SIG-M5 (cell line): ENCODE measurements around the gene PLCZ1.
"Not testable (repeated sequence)": the region's sequence is repeated elsewhere in the genome, so short reads cannot be mapped to it uniquely, and the experiment has no call there.

ENCODE experiments used
- DNase-seq: peaks from one replicate; lab custom pipeline; 2025; lab: John Stamatoyannopoulos, UW

PLCZ1 gene, protein sequence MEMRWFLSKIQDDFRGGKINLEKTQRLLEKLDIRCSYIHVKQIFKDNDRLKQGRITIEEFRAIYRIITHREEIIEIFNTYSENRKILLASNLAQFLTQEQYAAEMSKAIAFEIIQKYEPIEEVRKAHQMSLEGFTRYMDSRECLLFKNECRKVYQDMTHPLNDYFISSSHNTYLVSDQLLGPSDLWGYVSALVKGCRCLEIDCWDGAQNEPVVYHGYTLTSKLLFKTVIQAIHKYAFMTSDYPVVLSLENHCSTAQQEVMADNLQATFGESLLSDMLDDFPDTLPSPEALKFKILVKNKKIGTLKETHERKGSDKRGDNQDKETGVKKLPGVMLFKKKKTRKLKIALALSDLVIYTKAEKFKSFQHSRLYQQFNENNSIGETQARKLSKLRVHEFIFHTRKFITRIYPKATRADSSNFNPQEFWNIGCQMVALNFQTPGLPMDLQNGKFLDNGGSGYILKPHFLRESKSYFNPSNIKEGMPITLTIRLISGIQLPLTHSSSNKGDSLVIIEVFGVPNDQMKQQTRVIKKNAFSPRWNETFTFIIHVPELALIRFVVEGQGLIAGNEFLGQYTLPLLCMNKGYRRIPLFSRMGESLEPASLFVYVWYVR

DNA sequence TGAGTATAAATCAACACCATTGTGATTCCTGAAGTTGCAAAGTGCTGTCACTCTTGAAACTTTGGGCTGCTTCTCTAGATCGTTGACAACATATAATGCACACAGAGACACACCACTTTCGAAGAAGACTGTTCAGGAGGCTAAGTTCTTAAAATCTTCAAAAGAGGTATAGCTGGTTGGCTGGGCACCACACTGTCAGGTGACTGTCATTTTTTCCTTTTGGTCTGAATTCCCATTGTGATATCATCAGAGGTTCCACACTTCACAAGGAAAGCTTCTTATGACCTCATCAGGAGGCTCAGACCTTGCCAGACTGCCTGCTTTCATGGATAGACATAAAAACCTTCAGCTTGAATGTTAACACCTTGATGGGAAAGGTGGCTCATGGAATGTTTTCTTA is at the start of gene PLCZ1, which contains the start of gene CAPZA3:
Gene PLCZ1, minus strand, starts transcription at position 194 of the 400 bp plus-strand sequence. CDS start 641 bp downstream, outside the sequence.
Gene CAPZA3, plus strand, starts transcription at position 301 of the 400 bp plus-strand sequence. CDS start 150 bp downstream, outside the sequence.
- DNase-seq, result no peak

DNA sequence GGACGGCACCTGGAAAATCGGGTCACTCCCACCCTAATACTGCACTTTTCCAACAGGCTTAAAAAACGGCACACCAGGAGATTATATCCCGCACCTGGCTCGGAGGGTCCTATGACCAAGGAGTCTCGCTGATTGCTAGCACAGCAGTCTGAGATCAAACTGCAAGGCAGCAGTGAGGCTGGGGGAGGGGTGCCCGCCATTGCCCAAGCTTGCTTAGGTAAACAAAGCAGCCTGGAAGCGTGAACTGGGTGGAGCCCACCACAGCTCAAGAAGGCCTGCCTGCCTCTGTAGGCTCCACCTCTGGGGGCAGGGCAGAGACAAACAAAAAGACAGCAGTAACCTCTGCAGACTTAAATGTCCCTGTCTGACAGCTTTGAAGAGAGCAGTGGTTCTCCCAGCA is 47.7 kb upstream of the PLCZ1 start:
- not testable (repeated sequence) for DNase-seq

DNA sequence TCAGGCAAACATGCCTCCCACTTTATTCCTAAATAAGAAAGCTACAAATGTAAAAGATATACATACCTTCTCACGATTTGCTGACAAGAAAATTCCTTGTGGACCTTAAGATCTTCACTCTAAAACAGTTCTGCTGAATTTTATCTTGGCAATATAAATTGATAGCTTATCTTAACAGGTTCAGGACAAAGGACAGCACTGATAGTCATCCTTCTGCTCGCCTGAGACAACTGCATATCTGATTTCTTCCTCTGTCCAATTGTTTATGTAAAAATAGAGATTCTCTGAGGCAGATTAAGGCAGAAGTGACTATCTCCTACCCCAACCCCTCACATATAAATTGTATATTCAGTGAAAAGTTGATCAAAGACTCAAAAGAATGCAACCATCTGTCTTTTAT is 45.0 kb upstream of the PLCZ1 start:
- no peak for DNase-seq

DNA sequence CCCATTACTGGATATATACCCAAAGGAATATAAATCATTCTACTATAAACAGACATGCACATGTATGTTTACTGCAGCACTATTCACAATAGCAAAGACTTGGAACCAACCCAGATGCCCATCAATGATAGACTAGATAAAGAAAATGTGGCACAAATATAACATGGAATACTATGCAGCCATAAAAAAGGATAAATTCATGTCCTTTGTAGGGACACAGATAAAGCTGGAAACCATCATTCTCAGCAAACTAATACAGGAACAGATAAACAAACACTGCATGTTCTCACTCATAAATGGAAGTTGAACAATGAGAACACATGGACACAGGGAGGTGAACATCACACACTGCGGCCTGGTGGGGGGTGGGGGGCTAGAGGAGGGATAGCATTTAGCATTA is 28.7 kb upstream of the PLCZ1 start:
- DNase-seq, result not testable (repeated sequence)

DNA sequence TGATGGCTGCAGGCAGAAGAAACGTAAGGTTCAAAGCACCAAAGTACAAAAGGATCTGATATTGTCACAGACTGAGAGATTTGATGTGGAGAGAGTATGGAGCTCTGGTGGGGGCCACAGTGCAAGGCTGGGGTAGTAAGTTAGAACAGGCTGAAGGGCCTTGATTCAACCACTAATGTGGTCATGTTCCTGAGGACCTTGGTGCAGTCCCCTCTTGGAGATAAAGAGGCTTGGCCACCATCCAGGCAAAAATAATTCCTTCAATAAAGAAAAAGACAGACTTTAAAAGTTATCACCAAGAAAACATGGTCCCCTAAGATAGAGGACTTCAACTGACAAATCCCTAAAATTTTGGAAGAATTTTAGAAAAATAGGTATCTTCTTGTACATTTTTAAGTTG is 17.5 kb upstream of the PLCZ1 start:
- no peak for DNase-seq

DNA sequence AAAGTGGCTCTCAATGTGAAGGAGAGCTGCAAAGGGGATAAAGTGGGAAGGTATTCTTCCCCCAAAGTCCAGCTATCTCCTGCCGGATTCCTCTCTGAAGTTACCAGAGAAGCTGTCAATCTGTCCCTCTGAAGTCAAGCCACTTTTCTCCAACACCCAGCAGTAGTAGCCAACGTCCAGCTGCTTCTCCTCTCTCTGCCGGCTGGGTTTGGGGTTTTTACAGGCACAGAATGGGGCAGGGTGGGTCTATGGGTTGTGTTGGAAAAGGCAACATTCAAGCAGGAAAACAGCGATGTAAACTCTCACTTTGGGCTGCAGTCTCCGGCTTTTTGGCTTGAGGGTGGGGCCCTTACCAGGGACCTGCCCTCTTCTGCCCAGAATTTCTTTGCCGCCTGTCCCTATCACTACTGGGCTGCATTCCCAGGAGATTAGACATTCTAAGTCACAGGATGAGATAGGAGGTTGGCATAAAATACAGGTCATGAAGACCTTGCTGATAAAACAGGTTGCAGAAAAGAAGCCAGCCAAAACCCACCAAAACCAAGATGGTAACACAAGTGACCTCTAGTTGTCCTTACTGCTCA is 16.4 kb upstream of the PLCZ1 start:
- no peak for DNase-seq

DNA sequence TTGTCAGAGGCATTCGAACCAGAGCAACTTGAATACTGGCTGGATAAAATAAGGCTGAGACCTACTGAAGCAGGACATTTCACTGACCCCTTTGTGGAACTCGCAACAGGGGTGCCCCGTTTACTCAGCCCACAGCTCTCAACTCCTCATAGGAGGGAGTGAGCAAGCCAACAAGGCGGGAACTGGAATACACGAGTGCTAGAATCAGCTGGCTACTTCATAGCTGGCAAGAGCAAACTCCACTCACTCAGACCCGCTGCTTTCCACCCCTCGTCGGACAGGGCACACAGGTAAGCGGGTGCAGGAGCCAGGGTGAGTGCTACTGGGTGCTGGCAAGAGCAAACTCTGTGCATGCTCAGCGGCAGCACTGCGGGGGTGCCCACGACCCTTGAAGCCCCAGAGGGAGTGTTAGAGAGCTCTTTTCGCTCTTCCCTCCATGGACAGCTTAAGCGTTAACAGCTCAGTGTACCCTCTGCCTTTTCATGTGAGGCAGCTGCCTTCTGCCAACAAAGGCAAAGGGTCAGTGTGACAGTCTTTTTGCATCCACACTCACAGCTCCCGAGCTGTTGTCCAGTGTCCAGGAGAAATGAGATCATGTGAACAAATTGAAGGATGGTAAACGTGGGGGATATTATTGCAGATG is 15.8 kb upstream of the PLCZ1 start:
- no peak for DNase-seq

DNA sequence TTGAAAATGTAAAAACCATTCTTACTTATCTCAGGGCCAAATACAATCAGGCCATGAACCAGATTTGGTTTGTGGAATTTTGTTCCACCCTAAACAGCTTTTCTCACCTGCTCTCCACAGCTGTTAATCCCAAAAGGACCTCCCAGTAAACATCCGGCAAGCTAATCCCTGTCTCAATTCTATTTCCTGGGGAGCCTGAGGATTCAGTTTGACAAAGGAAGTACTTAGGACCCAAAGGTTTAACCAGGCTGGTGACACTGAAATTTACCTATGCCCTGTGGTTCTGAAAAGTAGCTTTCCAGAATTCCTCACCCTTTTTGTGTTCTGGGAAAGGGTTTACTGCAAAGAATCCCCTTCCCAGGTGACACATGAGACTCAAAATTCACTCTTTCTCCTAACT is 15.1 kb upstream of the PLCZ1 start:
- DNase-seq, result no peak

DNA sequence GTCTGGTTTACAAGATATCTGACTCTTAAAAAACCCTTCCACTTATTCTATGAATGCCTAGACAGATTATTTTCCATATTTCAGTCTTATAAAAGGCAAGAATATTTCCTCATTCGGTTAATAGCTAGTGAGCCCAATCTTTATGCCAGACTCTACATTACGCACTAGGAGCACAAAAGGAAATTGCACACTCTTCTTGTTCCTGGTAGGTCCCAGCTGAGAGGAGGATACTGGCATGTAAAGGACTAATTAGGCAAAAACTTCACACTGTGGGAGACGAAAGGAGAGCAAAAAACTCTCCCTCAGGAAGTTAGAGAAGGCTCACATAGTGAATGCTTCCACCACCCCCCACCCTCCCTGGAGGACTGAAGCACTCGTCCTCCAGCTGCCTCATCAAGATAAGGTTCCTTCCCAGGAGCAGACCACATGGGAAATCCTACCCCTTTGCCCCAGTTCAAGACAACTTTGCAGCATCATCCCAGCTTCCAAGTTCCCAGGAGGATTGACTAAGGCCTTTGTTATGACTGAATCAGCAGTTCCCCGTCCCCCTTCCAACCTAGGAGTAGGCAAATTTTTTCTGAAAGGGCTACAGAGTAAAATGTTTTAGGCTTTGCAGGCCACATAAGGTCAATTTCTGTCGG is 14.6 kb upstream of the PLCZ1 start:
- DNase-seq, result no peak

DNA sequence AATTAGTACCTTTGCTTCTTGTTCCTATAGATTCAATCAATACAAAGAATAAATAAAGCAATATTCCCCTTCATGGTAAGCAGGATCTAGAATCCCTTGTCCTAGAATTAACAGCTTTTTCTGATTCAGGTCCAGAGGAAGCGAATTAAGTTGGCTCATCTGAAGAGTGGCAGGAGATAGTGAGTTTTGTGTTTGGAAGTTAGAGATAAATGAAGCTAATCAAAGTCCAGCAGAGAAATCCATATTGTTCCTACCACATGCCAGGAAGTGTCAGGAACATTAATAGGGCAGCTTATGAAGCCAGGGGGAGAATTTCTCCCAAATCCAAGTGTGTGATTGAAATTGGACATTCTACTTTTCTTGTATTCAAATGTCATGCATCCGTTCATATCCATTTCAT is 14.1 kb upstream of the PLCZ1 start:
- DNase-seq, result no peak

DNA sequence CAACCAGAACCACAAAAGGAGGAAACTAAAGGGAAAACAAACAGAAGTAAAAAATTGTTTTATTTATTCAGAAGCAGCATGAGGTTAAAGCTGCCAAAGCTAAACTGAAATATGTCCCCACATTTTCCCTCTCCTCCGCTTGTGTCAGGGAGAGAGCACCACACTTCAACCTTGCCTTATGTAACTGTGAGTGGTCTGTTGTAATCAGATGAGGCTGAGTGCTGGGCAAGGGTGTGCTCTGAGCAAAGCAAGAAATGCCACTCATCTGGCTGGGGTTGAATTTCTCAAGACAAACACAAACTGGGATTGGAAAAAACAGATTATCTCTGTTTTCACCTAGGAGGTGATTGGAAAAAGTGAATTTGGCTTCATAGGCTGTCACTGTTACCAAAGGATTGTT is 12.3 kb upstream of the PLCZ1 start:
- no peak for DNase-seq

DNA sequence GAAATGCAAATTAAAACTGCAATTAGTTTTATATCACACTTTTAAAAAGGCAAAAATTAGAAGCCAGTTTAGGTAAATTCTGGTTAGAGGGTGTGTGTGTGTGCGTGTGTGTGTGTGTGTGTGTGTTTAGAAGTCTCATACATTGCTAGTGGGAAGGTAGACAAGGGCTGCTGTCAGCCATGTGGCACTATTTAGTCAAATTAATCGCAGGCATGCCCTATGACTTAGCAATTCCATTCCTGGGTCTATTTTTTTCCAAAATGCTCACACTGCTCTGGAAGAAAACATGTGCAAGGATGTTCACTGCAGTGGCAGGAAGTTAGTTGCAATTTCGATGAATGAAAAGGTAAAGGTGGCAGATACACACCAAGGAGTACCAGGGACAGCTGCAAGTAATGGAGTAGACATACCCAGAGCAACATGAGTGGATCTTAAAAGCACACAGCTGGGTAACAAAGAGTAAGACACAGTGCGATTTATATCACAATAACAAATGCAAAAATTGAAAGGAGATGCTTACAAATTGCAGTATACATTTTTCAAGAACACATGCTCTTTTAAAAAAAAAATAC is 11.7 kb upstream of the PLCZ1 start:
- no peak for DNase-seq

DNA sequence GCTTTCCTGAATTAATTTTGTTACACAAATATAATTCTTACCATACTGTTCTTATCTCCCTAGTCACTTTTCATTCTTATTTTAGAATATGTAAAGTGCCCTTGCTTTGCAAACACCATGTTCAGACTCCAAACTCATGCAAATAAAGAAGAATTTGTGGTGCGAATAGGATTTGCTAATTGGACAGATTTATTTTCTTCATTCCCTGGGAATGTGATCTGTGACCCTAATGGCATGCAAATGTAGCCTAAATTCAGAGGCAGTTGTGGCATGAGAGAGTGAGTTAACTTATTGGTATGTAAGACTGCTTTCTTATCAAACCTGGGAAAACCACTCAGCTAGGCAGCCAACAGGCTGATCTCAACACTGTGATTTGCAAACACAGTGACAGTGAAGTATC is 10.1 kb upstream of the PLCZ1 start:
- DNase-seq, result no peak

DNA sequence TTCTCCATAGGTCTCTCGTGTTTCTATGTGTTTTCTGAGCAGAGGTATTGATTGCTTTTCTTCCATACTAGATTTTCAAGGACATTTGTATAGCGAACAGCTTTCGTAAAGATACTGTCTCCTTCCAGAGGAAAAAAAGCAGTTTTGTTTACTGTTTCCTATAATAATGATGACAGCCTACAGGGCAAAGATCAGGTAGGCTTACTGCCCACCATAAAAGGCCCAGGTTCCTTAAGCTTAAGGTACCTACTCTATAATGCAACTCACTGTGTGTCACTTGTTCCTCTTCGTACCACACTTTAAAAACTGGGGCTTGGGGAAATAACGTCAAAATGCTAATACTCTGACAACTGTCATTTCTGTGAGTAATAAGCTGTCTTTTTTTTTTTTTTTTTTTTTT is 6.7 kb downstream of the PLCZ1 start:
- no peak for DNase-seq

DNA sequence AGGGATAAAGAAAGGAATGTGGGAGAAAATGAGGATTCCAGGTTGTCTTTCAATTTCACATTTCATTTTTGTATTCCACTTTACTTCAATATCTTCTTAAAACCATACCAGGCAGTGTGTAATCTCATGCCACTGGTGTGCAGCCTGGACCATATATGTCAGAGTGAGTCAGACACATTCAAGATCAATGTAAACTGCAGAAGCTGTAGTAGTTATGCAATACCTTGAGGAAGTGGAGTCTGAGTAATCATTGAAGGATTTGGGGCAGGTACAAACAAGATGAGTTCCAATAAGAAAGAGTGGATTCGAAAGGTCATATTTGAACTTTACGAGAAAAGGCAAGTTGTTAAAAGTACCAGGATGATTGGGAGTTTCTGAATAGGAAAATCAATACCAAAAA is 14.1 kb downstream of the PLCZ1 start:
- no peak for DNase-seq

DNA sequence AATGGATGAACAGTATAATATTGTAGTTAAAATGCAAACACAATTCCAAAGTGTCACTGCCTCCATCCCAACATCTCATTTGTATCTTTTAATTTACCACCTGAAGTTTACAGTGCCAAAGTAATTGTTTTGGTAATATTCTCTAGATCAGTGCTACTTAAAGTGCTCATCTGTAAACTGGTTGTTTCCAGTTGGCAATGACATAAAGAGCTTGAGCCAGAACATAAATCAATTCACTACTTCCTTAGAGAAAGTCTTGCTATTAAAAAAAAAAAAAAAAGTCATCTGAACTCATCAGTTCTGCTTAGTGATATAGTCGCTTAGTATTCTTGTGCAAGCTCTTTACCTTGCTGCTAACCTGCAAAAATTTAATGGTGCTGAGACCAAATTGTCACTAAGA is 16.4 kb downstream of the PLCZ1 start:
- no peak for DNase-seq

DNA sequence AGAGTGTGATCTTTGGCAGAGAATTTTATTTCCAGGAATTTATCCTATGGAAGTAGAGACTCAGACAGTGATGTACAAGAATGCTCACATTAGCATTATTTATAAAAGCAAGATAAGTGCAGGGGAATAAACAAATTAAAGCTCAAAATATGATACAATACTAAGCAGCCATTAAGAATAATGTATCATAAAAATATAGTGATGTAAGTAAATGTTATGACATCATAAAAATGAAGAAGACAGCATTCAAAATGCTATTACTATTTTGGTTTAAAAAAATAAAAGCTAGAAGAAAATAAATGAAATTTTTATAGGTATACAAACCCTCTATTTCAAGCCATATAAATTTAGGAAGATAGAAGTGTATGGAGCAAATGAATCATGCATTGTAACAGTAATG is 17.1 kb downstream of the PLCZ1 start:
- DNase-seq, result no peak

DNA sequence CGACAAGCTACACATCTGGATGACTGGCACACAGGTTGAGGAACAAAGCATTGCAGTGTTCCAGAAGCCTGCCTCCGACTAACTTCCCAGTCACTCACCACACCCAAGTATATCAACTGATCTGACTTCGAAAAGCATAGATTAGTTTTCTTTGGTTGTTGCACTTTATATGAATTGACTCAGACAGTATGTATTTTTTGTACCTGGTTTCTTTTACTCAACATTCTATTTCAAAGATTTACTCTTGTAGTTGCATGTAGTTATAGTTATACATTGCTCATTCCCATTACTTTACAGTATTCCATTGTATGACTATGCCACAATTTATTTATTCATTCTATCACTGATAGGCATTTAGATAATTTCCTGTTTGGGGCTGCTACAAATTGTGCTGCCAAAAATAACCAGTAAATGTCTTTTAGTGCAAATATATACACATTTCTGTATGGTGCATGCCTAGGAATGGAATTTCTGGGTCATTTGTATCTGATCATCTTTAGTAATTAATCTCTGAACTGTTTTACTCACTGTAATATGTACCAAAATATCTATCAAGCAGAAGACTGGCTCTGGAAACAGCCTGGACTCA is 17.8 kb downstream of the PLCZ1 start:
- DNase-seq, result no peak

DNA sequence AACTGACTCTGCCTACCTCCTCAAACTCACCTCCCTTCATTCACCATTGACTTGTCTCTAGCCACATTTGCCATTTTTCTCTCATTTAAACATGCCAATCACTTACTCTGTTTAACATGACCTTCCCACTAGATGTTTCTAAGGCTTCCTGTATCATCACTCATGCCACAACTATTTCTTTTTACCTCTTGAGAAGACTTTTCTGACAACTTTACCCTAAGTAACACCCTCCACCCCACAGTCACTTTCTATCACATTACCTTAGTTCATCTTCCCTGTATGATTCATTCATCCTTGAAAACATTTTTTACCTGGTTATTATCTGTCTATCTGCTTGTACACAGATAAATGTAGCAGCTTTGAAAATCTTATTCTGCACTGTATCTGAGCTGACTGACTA is 19.4 kb downstream of the PLCZ1 start:
- no peak for DNase-seq

DNA sequence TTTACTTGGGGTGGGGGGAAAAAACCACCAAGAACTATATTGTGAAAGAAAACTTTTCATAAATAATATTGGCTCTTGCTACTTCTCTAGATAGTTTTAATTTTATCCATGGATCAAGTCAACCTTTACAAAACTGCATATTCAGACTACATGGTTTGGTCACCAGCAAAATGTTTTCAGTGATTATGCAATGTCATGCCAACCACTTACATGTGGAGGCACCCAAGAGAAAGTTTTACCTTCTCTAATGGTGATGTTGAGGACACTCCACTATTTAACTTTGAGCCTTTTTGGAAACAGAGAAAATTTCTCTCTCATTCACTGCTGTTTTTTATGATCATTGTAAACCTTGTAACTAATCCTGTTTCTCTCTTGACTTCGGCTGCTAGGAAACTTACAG is 21.6 kb downstream of the PLCZ1 start:
- DNase-seq, result no peak

DNA sequence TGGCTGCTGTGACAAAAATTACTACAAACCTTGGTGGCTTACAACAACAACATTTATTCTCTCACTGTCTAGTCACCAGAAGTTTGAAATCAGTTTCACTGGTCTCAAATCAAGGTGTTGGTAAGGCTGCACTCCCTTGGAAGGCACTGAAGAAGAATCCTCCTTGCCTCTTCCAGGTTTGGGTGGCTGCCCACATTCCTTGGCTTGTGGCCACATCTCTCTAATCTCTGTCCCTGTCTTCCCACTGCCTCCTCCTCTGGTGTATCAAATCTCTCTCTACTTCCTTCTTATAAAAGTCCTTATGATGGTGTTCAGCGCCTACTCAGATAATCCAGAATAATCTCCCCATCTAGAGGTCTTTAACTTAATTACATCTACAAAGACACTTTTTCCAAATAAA is 31.0 kb downstream of the PLCZ1 start:
- DNase-seq, result no peak

DNA sequence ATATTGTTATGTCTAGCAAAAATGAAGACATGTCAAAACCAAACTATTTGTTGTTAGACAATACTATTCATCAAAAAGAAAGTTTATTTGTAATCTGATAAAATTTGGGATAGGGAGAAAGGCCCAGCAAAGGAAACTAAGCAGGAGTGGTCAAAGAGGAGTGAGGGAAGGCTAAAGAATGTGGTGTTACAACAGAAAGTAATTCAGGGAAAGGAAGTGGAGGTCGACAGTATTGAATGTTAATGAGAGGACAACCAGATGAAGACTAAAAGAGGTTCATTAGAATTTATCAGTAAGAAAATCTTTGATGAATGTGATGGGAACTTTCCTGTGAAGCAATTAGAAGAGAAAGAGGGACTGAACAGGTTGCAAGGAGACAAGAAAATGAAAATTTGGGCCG is 33.9 kb downstream of the PLCZ1 start:
- DNase-seq, result no peak
